ENCODE measurements around the gene JAM3.

The JAM3 gene

DNA sequence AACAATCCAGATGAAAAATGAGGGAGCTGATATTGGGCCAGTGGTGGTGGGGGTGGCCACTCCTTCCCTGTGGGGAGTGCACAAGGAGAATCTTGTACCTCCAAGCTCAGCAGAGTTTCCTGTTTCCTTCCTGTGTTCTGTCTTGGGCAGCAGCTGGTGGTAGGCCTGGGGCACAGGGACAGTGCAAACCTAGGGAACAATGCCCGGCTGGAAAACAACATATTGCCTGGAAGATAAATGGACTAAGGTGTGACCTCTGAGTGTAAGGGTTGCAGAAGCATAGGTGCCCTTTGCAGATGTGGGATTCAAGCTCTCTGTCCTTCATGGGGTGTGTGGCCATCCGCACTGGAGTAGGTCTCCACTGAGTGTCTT is 5.8 kb upstream of the JAM3 start:
- Histone ChIP-seq H3K27me3 (ENCODE audit: control insufficient read depth, insufficient read depth, low read length, poor library complexity, severe bottlenecking) (peaks cover 12% of the 10 kb centered on the region), H3K9me3 (ENCODE audit: control insufficient read depth, low read length) (no peaks in the 10 kb centered on the region), H3K36me3 (ENCODE audit: control insufficient read depth, insufficient read depth, low read length) (no peaks in the 10 kb centered on the region), H3K4me3 (ENCODE audit: insufficient read depth, low read depth, low read length) (no peak overlapping the region), H3K4me1 (ENCODE audit: control insufficient read depth, insufficient read depth, low read length) (no peaks in the 10 kb centered on the region), H3K27ac (ENCODE audit: insufficient read depth, low read depth, low read length, poor library complexity, severe bottlenecking) (no peak overlapping the region)
- WGBS, 2 experiments, result 93 to 96% methylated on average over 2 of the region's 2 CpGs

DNA sequence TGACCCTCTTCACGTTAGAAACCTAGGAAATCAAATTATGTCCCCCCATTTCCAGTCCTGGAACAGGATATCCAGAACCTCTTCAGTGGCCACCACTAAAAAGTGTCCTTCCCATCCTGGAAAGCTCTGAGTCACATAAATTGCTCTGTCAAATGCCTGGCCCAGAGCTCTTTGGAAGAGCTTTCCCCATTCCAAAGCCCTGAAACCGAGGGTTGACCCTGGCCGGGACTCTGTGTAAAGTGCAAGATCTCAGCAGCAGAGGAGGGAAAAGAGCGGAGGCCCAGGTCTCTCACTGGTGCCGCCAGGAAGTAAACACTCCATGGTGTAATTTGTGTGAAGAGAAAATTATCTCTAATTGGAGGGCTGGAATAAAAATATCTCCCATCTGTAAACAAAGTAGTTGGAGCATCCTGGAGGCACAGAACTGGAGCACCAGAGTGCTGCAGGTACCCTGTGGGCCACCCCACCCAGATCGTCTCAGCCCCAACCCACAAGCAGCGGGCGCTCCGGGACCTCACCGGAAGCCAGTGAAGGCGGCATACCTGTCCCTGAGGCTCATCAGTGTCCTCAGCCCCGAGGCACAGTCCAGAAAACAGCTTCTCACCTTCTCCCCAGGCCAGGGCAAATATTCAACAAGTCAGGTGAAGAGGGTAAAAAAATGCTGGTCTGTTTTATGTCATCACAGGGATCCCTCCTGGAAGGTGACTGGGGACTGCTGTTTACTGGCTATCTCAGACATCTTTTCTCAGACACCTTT is 4.7 kb upstream of the JAM3 start:
- no peak overlapping the region for H3K27ac ChIP-seq (ENCODE audit: insufficient read depth, low read depth, low read length, poor library complexity, severe bottlenecking)
- no peak overlapping the region for H3K4me3 ChIP-seq (ENCODE audit: insufficient read depth, low read depth, low read length)
- no peaks in the 10 kb centered on the region for H3K4me1 ChIP-seq (ENCODE audit: control insufficient read depth, insufficient read depth, low read length)
- H3K27me3 ChIP-seq (ENCODE audit: control insufficient read depth, insufficient read depth, low read length, poor library complexity, severe bottlenecking), result peaks cover 12% of the 10 kb centered on the region
- no peaks in the 10 kb centered on the region for H3K36me3 ChIP-seq (ENCODE audit: control insufficient read depth, insufficient read depth, low read length)
- H3K9me3 ChIP-seq (ENCODE audit: control insufficient read depth, low read length), result no peaks in the 10 kb centered on the region
- WGBS, 2 experiments, result 91 to 93% methylated on average over 12 of the region's 12 CpGs

DNA sequence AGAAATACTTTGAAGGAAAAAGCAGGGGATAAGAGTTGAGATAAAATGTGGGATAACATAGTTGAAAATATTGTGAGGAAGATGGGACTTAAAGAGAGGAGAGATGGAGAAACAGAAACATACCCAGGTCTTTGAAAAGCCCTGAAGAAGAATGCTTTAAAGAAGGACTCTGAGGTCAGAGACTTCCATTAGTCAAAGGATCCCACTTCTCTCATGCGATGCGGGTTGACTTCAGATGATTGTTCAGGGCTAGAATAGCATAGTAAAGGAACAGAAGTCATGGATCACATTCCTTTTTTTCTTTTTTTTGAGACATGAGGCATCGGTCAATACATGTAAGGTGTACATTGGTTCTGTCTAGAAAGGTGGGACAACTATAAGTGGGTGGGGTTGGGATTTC is 3.5 kb upstream of the JAM3 start:
- Histone ChIP-seq H3K27ac (ENCODE audit: insufficient read depth, low read depth, low read length, poor library complexity, severe bottlenecking) (no peak overlapping the region), H3K9me3 (ENCODE audit: control insufficient read depth, low read length) (no peaks in the 10 kb centered on the region), H3K36me3 (ENCODE audit: control insufficient read depth, insufficient read depth, low read length) (no peaks in the 10 kb centered on the region), H3K4me1 (ENCODE audit: control insufficient read depth, insufficient read depth, low read length) (peaks cover 6% of the 10 kb centered on the region), H3K4me3 (ENCODE audit: insufficient read depth, low read depth, low read length) (no peak overlapping the region), H3K27me3 (ENCODE audit: control insufficient read depth, insufficient read depth, low read length, poor library complexity, severe bottlenecking) (peaks cover 12% of the 10 kb centered on the region)
- WGBS, 2 experiments, result 97 to 99% methylated on average over 3 of the region's 3 CpGs

DNA sequence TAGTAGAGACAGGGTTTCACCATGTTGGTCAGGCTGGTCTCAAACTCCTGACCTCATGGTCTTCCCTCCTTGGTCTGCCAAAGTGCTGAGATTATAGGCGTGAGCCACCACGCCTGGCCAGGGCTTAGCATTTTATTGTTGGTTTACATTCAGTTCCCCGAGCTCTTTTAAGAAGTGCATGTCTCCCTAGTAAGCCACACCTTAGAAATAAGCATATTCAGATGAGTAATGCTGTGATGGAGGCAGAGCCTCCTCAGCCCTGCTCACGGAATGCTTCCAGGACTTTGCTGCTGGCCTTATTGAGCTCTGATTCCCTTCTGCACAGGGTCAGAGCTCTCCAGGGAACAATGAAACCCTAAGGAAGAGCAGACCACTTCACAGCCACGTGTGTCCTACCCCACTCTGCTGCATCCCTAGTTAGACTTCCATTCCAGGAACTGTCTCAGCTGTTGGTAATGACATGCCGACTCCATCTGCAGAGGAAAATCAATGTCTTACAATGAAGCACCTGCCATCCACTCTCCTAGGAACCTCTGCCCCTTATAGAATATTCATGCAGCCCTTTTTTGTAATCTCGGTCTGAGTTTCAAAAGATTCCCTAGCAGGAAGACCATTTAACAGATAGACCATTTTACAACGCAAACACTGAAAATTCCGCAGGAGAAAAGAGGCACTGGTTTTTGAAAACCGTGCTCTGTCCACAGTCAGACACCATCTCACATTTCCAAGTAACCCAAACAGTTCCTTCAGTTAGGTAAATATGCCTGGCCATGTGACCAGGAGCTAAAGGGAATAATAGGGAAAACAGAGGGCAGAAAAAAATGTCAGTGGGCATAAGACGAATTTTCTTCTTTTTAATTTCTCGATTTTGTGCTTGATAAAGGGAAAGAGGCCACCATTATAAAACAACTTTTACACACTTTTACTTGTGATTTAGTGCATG is 1.7 kb upstream of the JAM3 start:
- peaks cover 16% of the 10 kb centered on the region for H3K4me1 ChIP-seq (ENCODE audit: control insufficient read depth, insufficient read depth, low read length)
- H3K36me3 ChIP-seq (ENCODE audit: control insufficient read depth, insufficient read depth, low read length), result no peaks in the 10 kb centered on the region
- H3K27me3 ChIP-seq (ENCODE audit: control insufficient read depth, insufficient read depth, low read length, poor library complexity, severe bottlenecking), result peaks cover 12% of the 10 kb centered on the region
- H3K27ac ChIP-seq (ENCODE audit: insufficient read depth, low read depth, low read length, poor library complexity, severe bottlenecking), result no peak overlapping the region
- H3K4me3 ChIP-seq (ENCODE audit: insufficient read depth, low read depth, low read length), result no peak overlapping the region
- 73 to 75% methylated on average over 11 to 12 of the region's 12 CpGs for WGBS, 2 experiments
- H3K9me3 ChIP-seq (ENCODE audit: control insufficient read depth, low read length), result no peaks in the 10 kb centered on the region

DNA sequence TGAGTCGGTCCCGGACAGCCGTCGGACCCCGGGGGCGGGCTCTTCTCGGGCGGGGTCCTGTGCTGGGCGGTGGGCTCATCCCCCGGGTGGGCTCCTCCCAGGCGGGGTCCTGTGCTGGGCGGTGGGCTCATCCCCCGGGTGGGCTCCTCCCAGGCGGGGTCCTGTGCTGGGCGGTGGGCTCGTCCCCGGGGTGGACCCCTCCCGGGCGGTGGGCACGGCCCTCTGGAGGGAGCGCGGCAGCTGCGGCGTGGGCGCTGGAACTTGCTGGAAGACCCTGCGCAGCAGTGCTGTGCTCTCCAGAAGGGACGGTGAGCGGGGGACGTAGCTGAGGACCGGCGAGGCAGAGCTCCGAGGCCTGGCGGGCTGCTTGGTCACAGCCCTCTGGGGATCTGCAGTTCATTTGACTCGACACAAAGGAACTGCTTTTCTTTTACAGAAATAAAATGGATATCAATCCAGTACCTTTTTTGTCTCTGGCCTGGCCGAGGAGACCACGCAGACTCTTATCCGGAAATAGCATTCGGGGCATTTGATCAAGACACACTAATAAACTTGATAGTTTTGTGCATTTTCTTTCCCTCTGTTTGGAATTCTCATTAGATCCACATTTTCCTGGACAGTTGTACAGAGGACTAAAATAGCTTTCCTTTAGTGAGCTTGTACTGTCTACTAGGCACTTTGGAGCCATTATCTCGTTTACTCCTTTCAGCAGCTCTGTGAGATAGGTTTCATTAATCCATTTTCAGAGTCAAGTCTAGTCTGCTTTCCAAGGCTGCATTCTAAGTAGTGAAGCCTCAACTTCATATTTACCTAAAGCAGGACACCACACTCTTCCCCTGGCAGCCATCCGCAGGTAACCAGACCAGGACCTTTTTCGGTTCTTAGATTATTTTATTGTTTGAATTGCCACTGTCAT is 812 bp downstream of the JAM3 start:
- no peaks in the 10 kb centered on the region for H3K9me3 ChIP-seq (ENCODE audit: control insufficient read depth, low read length)
- H3K4me1 ChIP-seq (ENCODE audit: control insufficient read depth, insufficient read depth, low read length), result peaks cover 22% of the 10 kb centered on the region
- H3K4me3 ChIP-seq (ENCODE audit: insufficient read depth, low read depth, low read length), result peak overlapping the region; percentile 84
- H3K36me3 ChIP-seq (ENCODE audit: control insufficient read depth, insufficient read depth, low read length), result no peaks in the 10 kb centered on the region
- H3K27ac ChIP-seq (ENCODE audit: insufficient read depth, low read depth, low read length, poor library complexity, severe bottlenecking), result no peak overlapping the region
- WGBS, 2 experiments, result 12% methylated on average over 41 of the region's 41 CpGs
- peaks cover 12% of the 10 kb centered on the region for H3K27me3 ChIP-seq (ENCODE audit: control insufficient read depth, insufficient read depth, low read length, poor library complexity, severe bottlenecking)

DNA sequence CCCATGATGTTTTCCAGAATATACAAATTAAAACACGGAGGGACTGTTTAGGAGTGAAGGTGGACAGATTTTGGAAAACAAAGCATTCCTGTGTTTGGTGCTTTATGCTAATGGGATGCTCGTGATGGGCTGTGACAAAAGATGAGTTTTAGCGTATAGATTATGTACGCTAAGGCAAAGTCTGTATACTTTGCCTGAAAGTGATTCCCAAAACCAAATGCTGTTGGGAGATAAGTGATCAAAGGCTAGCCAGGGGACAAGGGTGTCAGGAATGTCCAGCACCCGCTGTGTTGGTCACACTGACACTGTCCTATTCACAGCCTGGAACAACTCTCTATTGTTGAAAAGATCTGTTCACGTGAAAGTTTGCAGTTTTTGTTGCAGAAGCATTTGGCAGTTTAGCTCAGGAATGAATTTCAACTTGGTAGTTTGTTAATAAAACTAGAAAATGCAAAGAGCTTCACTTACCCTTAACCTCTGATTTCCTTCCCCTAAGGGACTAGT is 1.5 kb downstream of the JAM3 start:
- Histone ChIP-seq H3K27ac (ENCODE audit: insufficient read depth, low read depth, low read length, poor library complexity, severe bottlenecking) (no peak overlapping the region), H3K4me3 (ENCODE audit: insufficient read depth, low read depth, low read length) (peak overlapping the region; percentile 84), H3K27me3 (ENCODE audit: control insufficient read depth, insufficient read depth, low read length, poor library complexity, severe bottlenecking) (peaks cover 12% of the 10 kb centered on the region), H3K9me3 (ENCODE audit: control insufficient read depth, low read length) (no peaks in the 10 kb centered on the region), H3K36me3 (ENCODE audit: control insufficient read depth, insufficient read depth, low read length) (no peaks in the 10 kb centered on the region), H3K4me1 (ENCODE audit: control insufficient read depth, insufficient read depth, low read length) (peaks cover 22% of the 10 kb centered on the region)
- 64 to 73% methylated on average over 6 of the region's 6 CpGs for WGBS, 2 experiments

DNA sequence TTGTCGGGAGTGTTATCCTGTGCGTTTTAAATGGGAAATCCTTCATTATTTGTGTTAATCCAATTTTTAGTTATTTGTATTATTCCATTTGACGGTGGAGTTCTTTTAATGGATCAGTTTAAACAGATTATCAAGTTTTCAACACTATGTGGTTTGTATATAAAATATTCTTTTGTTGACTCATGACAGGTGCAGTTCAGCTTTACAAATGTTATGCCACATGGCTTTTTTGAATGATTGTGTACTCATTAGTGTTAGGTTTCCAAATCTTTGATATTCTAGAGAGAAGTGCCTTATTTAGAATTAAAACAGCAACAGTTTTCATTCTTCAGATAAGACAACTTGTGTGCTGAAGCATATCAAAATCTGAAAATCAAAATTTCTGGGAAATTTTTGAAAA is 2.4 kb downstream of the JAM3 start:
- peaks cover 22% of the 10 kb centered on the region for H3K4me1 ChIP-seq (ENCODE audit: control insufficient read depth, insufficient read depth, low read length)

DNA sequence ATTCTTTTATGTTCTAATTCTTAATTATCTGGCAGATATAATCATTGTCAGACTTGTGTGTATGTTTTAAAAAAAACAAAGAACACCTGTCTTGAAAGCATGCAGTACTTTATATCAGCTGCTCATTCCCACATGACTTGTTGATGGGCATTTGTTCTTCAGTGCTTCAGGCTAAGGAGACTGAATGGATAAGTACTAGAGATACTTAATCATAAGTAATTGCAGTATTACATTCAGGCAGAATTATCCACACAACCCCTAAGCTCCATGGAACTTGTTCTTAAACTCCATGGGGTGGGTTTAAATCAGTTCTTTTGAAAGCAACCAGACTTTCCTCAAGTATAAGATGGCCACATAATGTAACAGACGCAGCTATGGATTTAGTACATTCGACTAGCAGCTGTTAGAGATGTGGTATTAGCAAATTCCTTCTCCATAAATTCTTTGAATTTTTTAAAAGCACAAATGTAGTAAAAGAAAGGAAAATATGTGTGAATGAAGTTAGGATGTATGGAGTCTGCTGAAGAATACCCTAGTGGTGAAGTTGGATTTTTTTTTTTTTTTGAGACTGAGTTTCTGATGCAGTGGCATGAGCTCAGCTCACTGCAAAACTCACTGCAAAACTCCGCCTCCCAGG is 3.0 kb downstream of the JAM3 start:
- Histone ChIP-seq H3K27me3 (ENCODE audit: control insufficient read depth, insufficient read depth, low read length, poor library complexity, severe bottlenecking) (peaks cover 10% of the 10 kb centered on the region), H3K27ac (ENCODE audit: insufficient read depth, low read depth, low read length, poor library complexity, severe bottlenecking) (no peak overlapping the region), H3K36me3 (ENCODE audit: control insufficient read depth, insufficient read depth, low read length) (no peaks in the 10 kb centered on the region), H3K9me3 (ENCODE audit: control insufficient read depth, low read length) (no peaks in the 10 kb centered on the region), H3K4me3 (ENCODE audit: insufficient read depth, low read depth, low read length) (no peak overlapping the region), H3K4me1 (ENCODE audit: control insufficient read depth, insufficient read depth, low read length) (peaks cover 22% of the 10 kb centered on the region)
- WGBS, 2 experiments, result 90 to 95% methylated on average over 3 of the region's 3 CpGs

More for the DNA sequence above, 2.4 kb downstream of the JAM3 start:
- Histone ChIP-seq H3K27me3 (ENCODE audit: control insufficient read depth, insufficient read depth, low read length, poor library complexity, severe bottlenecking) (peaks cover 12% of the 10 kb centered on the region), H3K36me3 (ENCODE audit: control insufficient read depth, insufficient read depth, low read length) (no peaks in the 10 kb centered on the region), H3K9me3 (ENCODE audit: control insufficient read depth, low read length) (no peaks in the 10 kb centered on the region), H3K4me3 (ENCODE audit: insufficient read depth, low read depth, low read length) (no peak overlapping the region), H3K27ac (ENCODE audit: insufficient read depth, low read depth, low read length, poor library complexity, severe bottlenecking) (no peak overlapping the region)
- 90 to 94% methylated on average over 2 to 3 of the region's 3 CpGs for WGBS, 2 experiments

DNA sequence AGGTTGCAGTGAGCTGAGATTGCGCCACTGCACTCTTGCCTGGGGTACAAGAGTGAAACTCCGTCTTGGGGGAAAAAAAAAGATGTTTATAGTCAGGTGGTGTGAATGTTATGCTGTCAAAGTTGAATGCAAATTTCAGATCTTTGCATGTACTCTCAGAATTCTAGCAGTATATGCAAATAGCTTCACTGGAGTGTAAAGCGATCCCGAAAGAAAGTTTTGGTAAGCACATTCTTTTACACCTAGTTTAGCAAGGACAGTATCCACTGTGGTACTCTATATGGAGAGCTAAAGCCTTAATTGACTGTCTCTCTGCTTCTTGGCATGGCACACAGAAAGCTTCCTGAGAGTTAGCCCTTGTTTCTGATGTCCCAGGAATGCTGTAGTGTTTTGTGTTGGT is 4.0 kb downstream of the JAM3 start:
- H3K27me3 ChIP-seq (ENCODE audit: control insufficient read depth, insufficient read depth, low read length, poor library complexity, severe bottlenecking), result peaks cover under 1% of the 10 kb centered on the region
- H3K4me1 ChIP-seq (ENCODE audit: control insufficient read depth, insufficient read depth, low read length), result peaks cover 22% of the 10 kb centered on the region
- no peak overlapping the region for H3K27ac ChIP-seq (ENCODE audit: insufficient read depth, low read depth, low read length, poor library complexity, severe bottlenecking)
- WGBS, 2 experiments, result 83 to 87% methylated on average over 4 of the region's 4 CpGs
- H3K4me3 ChIP-seq (ENCODE audit: insufficient read depth, low read depth, low read length), result no peak overlapping the region
- no peaks in the 10 kb centered on the region for H3K36me3 ChIP-seq (ENCODE audit: control insufficient read depth, insufficient read depth, low read length)
- H3K9me3 ChIP-seq (ENCODE audit: control insufficient read depth, low read length), result no peaks in the 10 kb centered on the region
